IMR-90 (cell line): ENCODE results near the gene LRIG1. TPM values are rescaled to one million over a fixed set of nuclear protein-coding genes. Genes with fewer than 3 reads are reported as not detected.

Source experiments
- ATAC-seq: fragments of 200-7000 bp; cut with Tn5 transposase; 2 replicates; pipeline ENCODE4 v1.9.1; 2020; ENCODE audit warnings: low read depth, mild to moderate bottlenecking, moderate library complexity
- BruUV-seq: library from RNA; stranded (reverse); fragments of 400-500 nt; replicated peaks from 2 replicates; lab custom pipeline; 2021; lab: Mats Ljungman, UMichigan
- CTCF ChIA-PET: fragments of 300-600 bp; formaldehyde crosslinking; extraction: SDS; loops from one replicate; lab custom pipeline; 2021; ENCODE audit warnings: antibody characterized with exemption; lab: Yijun Ruan, JAX
- POLR2A ChIA-PET: fragments of 300-600 bp; sonication (Branson Sonifier 250); formaldehyde crosslinking; loops from one replicate; lab custom pipeline; 2022; ENCODE audit warnings: antibody characterized with exemption; ENCODE audit not compliant: unreplicated experiment; lab: Charles Lee
- DNase-seq: peaks from one replicate; pipeline ENCODE4 v3.0.0; 2013
- H2AFZ ChIP-seq: replicated peaks from 2 replicates; pipeline ENCODE3; 2013; ENCODE audit warnings: low read length, mild to moderate bottlenecking; ENCODE audit not compliant: poor library complexity
- H2AK5ac ChIP-seq: 2 replicates; pipeline ENCODE4 v1.6.1; 2013; ENCODE audit warnings: low read depth, low read length, inconsistent platforms
- H2AK9ac ChIP-seq: replicated peaks from 2 replicates; pipeline ENCODE3; 2013; ENCODE audit warnings: mild to moderate bottlenecking, low read depth, low read length, moderate library complexity; ENCODE audit not compliant: poor library complexity
- H2BK120ac ChIP-seq: 2 replicates; pipeline ENCODE4 v1.6.1; 2013; ENCODE audit warnings: low read depth, low read length, inconsistent platforms
- H2BK15ac ChIP-seq: 3 replicates; pipeline ENCODE4 v1.6.1; 2013; ENCODE audit warnings: low read depth, low read length, inconsistent platforms
- H2BK20ac ChIP-seq: 2 replicates; pipeline ENCODE4 v1.6.1; 2013; ENCODE audit warnings: low read depth, mild to moderate bottlenecking, inconsistent platforms, low read length, moderate library complexity
- H2BK5ac ChIP-seq: 2 replicates; pipeline ENCODE4 v1.6.1; 2013; ENCODE audit warnings: mild to moderate bottlenecking, low read depth, low read length, inconsistent platforms; ENCODE audit not compliant: poor library complexity, severe bottlenecking
- H3K14ac ChIP-seq: replicated peaks from 2 replicates; pipeline ENCODE4 v1.6.1; 2013; ENCODE audit warnings: low read depth, low read length, inconsistent platforms
- H3K18ac ChIP-seq: 2 replicates; pipeline ENCODE4 v1.6.1; 2013; ENCODE audit warnings: low read depth, low read length, control low read depth
- H3K23ac ChIP-seq: 2 replicates; pipeline ENCODE4 v1.6.1; 2013; ENCODE audit warnings: low read depth, low read length, inconsistent platforms
- H3K27ac ChIP-seq: 2 replicates; pipeline ENCODE4 v1.5.1; 2013; ENCODE audit warnings: mild to moderate bottlenecking, control low read depth, low read length; ENCODE audit not compliant: insufficient read depth
- H3K27me3 ChIP-seq: 2 replicates; pipeline ENCODE4 v1.6.1; 2013; ENCODE audit warnings: low read length; ENCODE audit not compliant: control insufficient read depth, insufficient read depth
- H3K36me3 ChIP-seq: 2 replicates; pipeline ENCODE4 v1.6.1; 2013; ENCODE audit warnings: low read length, mixed read lengths; ENCODE audit not compliant: control insufficient read depth, insufficient read depth
- H3K4ac ChIP-seq: 2 replicates; pipeline ENCODE4 v1.6.1; 2013; ENCODE audit warnings: low read depth, low read length, inconsistent platforms
- H3K4me1 ChIP-seq: 2 replicates; pipeline ENCODE4 v1.6.1; 2013; ENCODE audit warnings: low read length, mixed read lengths; ENCODE audit not compliant: control insufficient read depth, insufficient read depth
- H3K4me2 ChIP-seq: 2 replicates; pipeline ENCODE4 v1.6.1; 2013; ENCODE audit warnings: low read depth, mild to moderate bottlenecking, control low read depth, low read length, moderate library complexity
- H3K4me3 ChIP-seq: 2 replicates; pipeline ENCODE4 v1.5.1; 2013; ENCODE audit warnings: low read depth, mild to moderate bottlenecking, control low read depth, low read length, moderate library complexity; ENCODE audit not compliant: insufficient read depth
- H3K56ac ChIP-seq: 2 replicates; pipeline ENCODE4 v1.6.1; 2013; ENCODE audit warnings: low read length, inconsistent platforms; ENCODE audit not compliant: insufficient read depth; ENCODE audit errors: extremely low read depth
- H3K79me1 ChIP-seq, 2 experiments: 2 replicates each; pipeline ENCODE4 v1.6.1; 2013; ENCODE audit warnings: low read length in 2 of 2, inconsistent platforms in 1 of 2, low read depth in 1 of 2
- H3K9ac ChIP-seq: 2 replicates; pipeline ENCODE4 v1.6.1; 2013; ENCODE audit warnings: low read depth, low read length, control low read depth
- H3K9me1 ChIP-seq: 2 replicates; pipeline ENCODE4 v1.6.1; 2013; ENCODE audit warnings: low read length, inconsistent platforms; ENCODE audit not compliant: insufficient read depth
- H3K9me3 ChIP-seq: 2 replicates; pipeline ENCODE4 v1.6.1; 2013; ENCODE audit warnings: low read length; ENCODE audit not compliant: control insufficient read depth, insufficient read depth
- H4K20me1 ChIP-seq: 2 replicates; pipeline ENCODE4 v1.6.1; 2013; ENCODE audit warnings: low read length, inconsistent platforms; ENCODE audit not compliant: insufficient read depth
- H4K5ac ChIP-seq: 2 replicates; pipeline ENCODE4 v1.6.1; 2013; ENCODE audit warnings: mild to moderate bottlenecking, low read depth, low read length, control low read depth
- H4K8ac ChIP-seq, 2 experiments: 2 replicates each; pipeline ENCODE4 v1.6.1; 2013; ENCODE audit warnings: low read depth in 2 of 2, low read length in 2 of 2, control low read depth in 1 of 2, inconsistent platforms in 1 of 2
- H4K91ac ChIP-seq: 2 replicates; pipeline ENCODE4 v1.6.1; 2013; ENCODE audit warnings: low read depth, low read length, inconsistent platforms; ENCODE audit not compliant: insufficient read depth
- BHLHE40 ChIP-seq: fragments of 150-350 bp; IDR thresholded peaks from 2 replicates; pipeline ENCODE4 v1.6.1; 2016; ENCODE audit warnings: mild to moderate bottlenecking, low read depth, low read length
- CHD1 ChIP-seq: IDR thresholded peaks from 2 replicates; pipeline ENCODE4 v1.6.1; 2012; ENCODE audit warnings: low read depth, low read length, improper control_type of control experiment
- FOS ChIP-seq: fragments of 150-350 bp; IDR thresholded peaks from 2 replicates; pipeline ENCODE4 v1.6.1; 2016; ENCODE audit warnings: low read depth, low read length
- MAFK ChIP-seq: IDR thresholded peaks from 2 replicates; pipeline ENCODE4 v1.6.1; 2012; ENCODE audit warnings: low read depth, low read length, improper control_type of control experiment
- MAZ ChIP-seq: IDR thresholded peaks from 2 replicates; pipeline ENCODE4 v1.6.1; 2012; ENCODE audit warnings: low read depth, mild to moderate bottlenecking, low read length, improper control_type of control experiment, moderate library complexity, borderline replicate concordance
- MXI1 ChIP-seq: IDR thresholded peaks from 2 replicates; pipeline ENCODE4 v1.6.1; 2012; ENCODE audit warnings: low read depth, mild to moderate bottlenecking, low read length, moderate library complexity, borderline replicate concordance
- RCOR1 ChIP-seq: IDR thresholded peaks from 2 replicates; pipeline ENCODE4 v1.6.1; 2012; ENCODE audit warnings: mild to moderate bottlenecking, low read length, improper control_type of control experiment; ENCODE audit not compliant: insufficient replicate concordance
- WGBS, 2 experiments: methylation state at CpG; one replicate each; pipeline versions ENCODE4 v1.1.5 to v1.1.7; 2013; ENCODE audit warnings: missing lambda C conversion rate in 2 of 2; ENCODE audit not compliant: insufficient read length in 1 of 2; ENCODE audit errors: extremely low coverage in 2 of 2; 5-methylcytosine and 5-hydroxymethylcytosine counted together
- dilution Hi-C: fragments of 300-500 bp; cut with HindIII; formaldehyde crosslinking; loops from one replicate; pipeline ENCODE4 v1.14.3; 2018; ENCODE audit warnings: low sequenced_read_pairs; ENCODE audit not compliant: unreplicated experiment
- in situ Hi-C: fragments of 300-500 bp; cut with MboI; formaldehyde crosslinking; loops from 3 replicates; pipeline ENCODE4 v1.14.3; 2019; ENCODE audit warnings: low sequenced_read_pairs, inconsistent platforms, mixed read lengths
- intact Hi-C: fragments of 100-400 bp; cut with micrococcal nuclease; formaldehyde crosslinking; loops from 2 replicates; pipeline ENCODE4 v1.10.0; 2022
- polyA plus RNA-seq, 3 experiments: library from polyadenylated mRNA; depleted of rRNA; stranded (reverse); fragments of >200 nt; gene quantifications; 2 replicates each; pipeline ENCODE4 v1.2.3, GENCODE V29; 2012; ENCODE audit warnings: low replicate concordance in 1 of 3
- total RNA-seq: library from RNA; depleted of rRNA; stranded (reverse); fragments of >200 nt; gene quantifications from 2 replicates; pipeline ENCODE4 v1.2.3, GENCODE V29; 2012

Gene LRIG1
- total and polyA plus RNA-seq, 2 of the 4 experiments (the other 2 are of a cell fraction): 62.8 to 87.8 TPM

DNA sequence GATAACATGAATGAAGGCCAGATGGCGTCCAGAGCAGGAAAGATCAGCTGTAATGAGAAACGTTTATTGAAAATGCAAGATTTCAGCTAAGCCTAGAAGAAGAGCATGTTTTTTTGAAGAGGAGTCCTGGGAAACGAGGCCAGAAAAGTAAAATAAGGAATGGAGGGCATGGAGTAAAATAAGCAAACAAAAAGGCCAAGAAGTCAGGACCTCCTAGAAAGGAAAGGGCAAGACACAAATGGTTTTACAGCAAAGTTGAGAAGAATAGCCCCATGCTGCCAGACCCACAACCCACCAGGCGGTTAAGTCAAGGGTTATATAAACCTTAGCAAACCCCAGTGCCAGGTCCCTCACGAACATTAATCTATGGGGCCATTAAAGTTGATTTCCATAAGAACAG lies 30.5 kb downstream of the LRIG1 start:
- H3K4ac ChIP-seq: peak overlapping the region; percentile 19; the same call in 1 of the 2 replicates
- H3K4me3 ChIP-seq: no peak overlapping the region
- no peak overlapping the region for H3K9ac ChIP-seq
- intact Hi-C loops: loop anchor here (5.0 kb wide), 1 partner anchor 43 kb away; no protein-coding TSS in a partner anchor
- peaks cover 20% of the 10 kb centered on the region for H3K4me1 ChIP-seq
- dilution Hi-C loops: no loop called here
- H2BK120ac ChIP-seq: no peak overlapping the region; the same call in 1 of the 2 replicates
- no peak overlapping the region for H2BK20ac ChIP-seq
- TF ChIP-seq MAFK (no peak), FOS (no peak), BHLHE40 (no peak), CHD1 (no peak), RCOR1 (no peak), MXI1 (no peak), MAZ (no peak)
- no peak overlapping the region for H2BK5ac ChIP-seq
- H2AFZ ChIP-seq: no peak overlapping the region
- no TSS peak for BruUV-seq
- H3K27ac ChIP-seq: no peak overlapping the region
- ChIA-PET CTCF (interaction anchor here (0.6 kb wide), 1 partner anchor 257 kb away, joined by 4 read pairs; no protein-coding TSS in a partner anchor), POLR2A (no interaction called here)
- no peak overlapping the region for H4K91ac ChIP-seq
- peak overlapping the region; percentile 67 for H2AK5ac ChIP-seq
- no peak overlapping the region for H3K23ac ChIP-seq
- H3K14ac ChIP-seq: no peak overlapping the region
- no peak overlapping the region for H3K4me2 ChIP-seq
- no peak overlapping the region for H2AK9ac ChIP-seq
- H3K9me1 ChIP-seq: peaks cover 14% of the 10 kb centered on the region
- 75% methylated on average over 2 of the region's 5 CpGs; no CpG with 5 or more reads in 1 of the 2 experiments for WGBS, 2 experiments
- H3K56ac ChIP-seq: no peak overlapping the region
- peak overlapping the region in 1 of 2 experiments; percentile 36; a peak in 1 of 4 replicates for H4K8ac ChIP-seq
- in situ Hi-C loops: no loop called here
- no peak overlapping the region for H3K18ac ChIP-seq
- no peaks in the 10 kb centered on the region for H3K9me3 ChIP-seq
- H4K5ac ChIP-seq: no peak overlapping the region
- H3K79me1 ChIP-seq: peaks cover 43 to 69% of the 10 kb centered on the region in 2 experiments
- no peaks in the 10 kb centered on the region for H3K27me3 ChIP-seq
- DNase-seq (no peak), ATAC-seq (no peak)
- H2BK15ac ChIP-seq: no peak overlapping the region; the same call in 2 of the 3 replicates
- H4K20me1 ChIP-seq: peaks cover 24% of the 10 kb centered on the region; the same call in 1 of the 2 replicates
- no peaks in the 10 kb centered on the region for H3K36me3 ChIP-seq
